Measurements from ENCODE around the gene PTCD1.

GRCh38 chr7:99452541-99452940, 13.9 kb upstream of the PTCD1 start:
- TF ChIP-seq RAD21 (IDR thresholded peaks at IDR 0.05 in 1 of 2, conservative IDR thresholded peaks at IDR 0.05 in 1 of 2; ENCODE audit: low read depth in 2 of 2, low read length in 2 of 2): no peak
- TF ChIP-seq YY1 (IDR thresholded peaks at IDR 0.05; ENCODE audit: low read depth, low read length): no peak
- TF ChIP-seq MAX (IDR thresholded peaks at IDR 0.05): no peak
- TF ChIP-seq POLR2A (IDR thresholded peaks at IDR 0.05; ENCODE audit: control extremely low read depth in 1 of 2, low read depth in 2 of 2, low read length in 2 of 2): no peak
- TF ChIP-seq, protein P1, sequence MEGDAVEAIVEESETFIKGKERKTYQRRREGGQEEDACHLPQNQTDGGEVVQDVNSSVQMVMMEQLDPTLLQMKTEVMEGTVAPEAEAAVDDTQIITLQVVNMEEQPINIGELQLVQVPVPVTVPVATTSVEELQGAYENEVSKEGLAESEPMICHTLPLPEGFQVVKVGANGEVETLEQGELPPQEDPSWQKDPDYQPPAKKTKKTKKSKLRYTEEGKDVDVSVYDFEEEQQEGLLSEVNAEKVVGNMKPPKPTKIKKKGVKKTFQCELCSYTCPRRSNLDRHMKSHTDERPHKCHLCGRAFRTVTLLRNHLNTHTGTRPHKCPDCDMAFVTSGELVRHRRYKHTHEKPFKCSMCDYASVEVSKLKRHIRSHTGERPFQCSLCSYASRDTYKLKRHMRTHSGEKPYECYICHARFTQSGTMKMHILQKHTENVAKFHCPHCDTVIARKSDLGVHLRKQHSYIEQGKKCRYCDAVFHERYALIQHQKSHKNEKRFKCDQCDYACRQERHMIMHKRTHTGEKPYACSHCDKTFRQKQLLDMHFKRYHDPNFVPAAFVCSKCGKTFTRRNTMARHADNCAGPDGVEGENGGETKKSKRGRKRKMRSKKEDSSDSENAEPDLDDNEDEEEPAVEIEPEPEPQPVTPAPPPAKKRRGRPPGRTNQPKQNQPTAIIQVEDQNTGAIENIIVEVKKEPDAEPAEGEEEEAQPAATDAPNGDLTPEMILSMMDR (IDR thresholded peaks at IDR 0.05; ENCODE audit: control extremely low read depth in 1 of 3, insufficient read depth in 1 of 3, low read depth in 1 of 3, low read length in 3 of 3): no peak
- no peak for TF ChIP-seq EZH2 (IDR thresholded peaks at IDR 0.05; ENCODE audit: low read depth, low read length, severe bottlenecking)
- no peak for TF ChIP-seq SRF (IDR thresholded peaks at IDR 0.05; ENCODE audit: low read depth, low read length)
- TF ChIP-seq JUND (IDR thresholded peaks at IDR 0.05; ENCODE audit: low read length): no peak
- no peak for TF ChIP-seq RXRA (IDR thresholded peaks at IDR 0.05; ENCODE audit: insufficient read depth, low read depth, low read length)
- no peak for TF ChIP-seq ATF2 (IDR thresholded peaks at IDR 0.05; ENCODE audit: low read length)
